Subcutaneous adipose tissue (tissue), 4 donors: ENCODE data around the gene CXorf58. TPM values are rescaled to one million over a fixed set of nuclear protein-coding genes. Genes with fewer than 3 reads are reported as not detected.

ENCODE experiments used
- total RNA-seq, 4 donors: library from RNA; depleted of rRNA; stranded (reverse); fragments of >200 nt; gene quantifications; one replicate each; pipeline ENCODE4 v1.1.0, GENCODE V29; 2016
- TF ChIP-seq, protein P1 (sequence below): fragments of 450-650 bp; IDR thresholded peaks from one replicate; pipeline ENCODE4 v1.5.1; 2016; ENCODE audit warnings: low read depth, mild to moderate bottlenecking, control low read depth, antibody characterized with exemption, moderate library complexity

The CXorf58 gene
- total RNA-seq, 4 donors from 2014 or later, result not detected

DNA sequence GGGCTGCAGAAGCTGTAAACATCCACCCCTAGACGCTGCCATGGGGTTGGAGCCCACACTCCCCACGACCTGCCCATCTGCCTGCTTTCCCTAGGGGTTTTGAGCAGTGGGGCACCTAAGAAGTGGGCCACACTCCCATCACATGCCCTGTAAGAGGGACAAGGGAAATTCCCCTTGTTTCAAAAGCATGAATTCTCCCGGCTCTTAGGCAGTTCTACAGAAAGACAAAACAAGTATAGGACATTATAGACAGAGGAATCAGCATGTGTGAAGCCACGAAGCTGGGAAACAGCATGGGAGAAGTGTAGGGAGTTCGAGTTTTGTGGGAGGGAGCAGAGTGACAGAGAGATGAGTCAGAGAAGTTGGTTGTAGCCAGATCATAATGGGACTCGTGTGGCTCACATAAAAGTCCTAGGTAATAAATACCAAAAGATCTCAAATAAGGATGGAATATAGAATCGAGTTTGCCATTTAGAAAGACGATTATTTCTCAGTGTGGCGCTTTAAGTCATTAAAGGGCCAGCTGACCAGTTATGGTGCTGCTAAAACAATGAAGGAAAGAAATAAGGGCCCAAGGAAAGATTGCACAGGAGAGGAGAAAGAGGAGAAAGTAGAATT, 24.0 kb upstream of the CXorf58 start:
- TF ChIP-seq, protein P1, sequence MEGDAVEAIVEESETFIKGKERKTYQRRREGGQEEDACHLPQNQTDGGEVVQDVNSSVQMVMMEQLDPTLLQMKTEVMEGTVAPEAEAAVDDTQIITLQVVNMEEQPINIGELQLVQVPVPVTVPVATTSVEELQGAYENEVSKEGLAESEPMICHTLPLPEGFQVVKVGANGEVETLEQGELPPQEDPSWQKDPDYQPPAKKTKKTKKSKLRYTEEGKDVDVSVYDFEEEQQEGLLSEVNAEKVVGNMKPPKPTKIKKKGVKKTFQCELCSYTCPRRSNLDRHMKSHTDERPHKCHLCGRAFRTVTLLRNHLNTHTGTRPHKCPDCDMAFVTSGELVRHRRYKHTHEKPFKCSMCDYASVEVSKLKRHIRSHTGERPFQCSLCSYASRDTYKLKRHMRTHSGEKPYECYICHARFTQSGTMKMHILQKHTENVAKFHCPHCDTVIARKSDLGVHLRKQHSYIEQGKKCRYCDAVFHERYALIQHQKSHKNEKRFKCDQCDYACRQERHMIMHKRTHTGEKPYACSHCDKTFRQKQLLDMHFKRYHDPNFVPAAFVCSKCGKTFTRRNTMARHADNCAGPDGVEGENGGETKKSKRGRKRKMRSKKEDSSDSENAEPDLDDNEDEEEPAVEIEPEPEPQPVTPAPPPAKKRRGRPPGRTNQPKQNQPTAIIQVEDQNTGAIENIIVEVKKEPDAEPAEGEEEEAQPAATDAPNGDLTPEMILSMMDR, result no peak

DNA sequence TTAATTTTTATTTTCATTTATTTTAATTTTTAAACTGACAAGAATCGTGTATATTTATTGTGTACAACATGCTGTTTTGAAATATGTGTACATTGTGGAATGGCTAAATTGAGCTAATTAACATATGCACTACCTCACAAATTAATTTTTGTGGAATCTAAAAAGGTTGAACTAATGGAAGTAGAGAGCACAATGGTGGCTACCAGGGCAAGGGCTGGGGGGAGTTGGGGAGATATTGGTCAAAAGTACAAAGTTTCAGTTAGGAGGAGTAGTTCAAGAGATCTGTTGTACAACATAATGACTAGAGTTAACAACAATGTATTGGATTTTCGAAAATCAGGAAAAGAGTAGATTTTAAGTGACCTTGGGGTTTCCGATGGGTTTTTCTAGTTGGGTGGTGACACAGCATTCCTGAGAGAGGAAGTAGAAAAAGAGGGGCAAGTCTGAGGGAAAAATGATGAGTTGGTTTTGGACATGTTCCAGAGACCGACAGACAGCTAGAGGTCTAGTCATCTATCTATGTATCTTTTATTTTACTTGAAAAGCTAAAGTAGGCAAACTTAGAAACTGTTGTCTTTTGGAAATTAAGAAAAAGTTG, 23.3 kb upstream of the CXorf58 start:
- TF ChIP-seq, protein P1, result no peak

DNA sequence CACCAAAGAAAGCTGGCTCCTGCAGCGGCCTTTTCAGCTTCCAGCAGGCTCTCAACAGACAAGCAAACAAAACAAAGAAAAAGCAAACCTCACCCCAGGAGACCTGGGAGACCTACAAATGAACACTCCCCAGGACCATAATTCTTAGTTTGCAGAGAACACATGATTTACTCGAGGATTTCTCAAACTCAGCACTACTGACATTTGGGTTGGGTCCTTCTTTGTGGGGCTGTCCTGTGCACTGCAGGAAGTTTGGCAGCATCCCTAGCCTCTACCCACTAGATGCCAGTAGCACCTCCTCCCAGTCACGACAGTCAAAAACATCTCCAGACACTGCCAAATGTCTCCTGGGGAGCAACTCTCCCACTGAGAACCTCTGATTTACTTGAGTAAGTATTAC, 22.0 kb upstream of the CXorf58 start:
- TF ChIP-seq, protein P1, result no peak

DNA sequence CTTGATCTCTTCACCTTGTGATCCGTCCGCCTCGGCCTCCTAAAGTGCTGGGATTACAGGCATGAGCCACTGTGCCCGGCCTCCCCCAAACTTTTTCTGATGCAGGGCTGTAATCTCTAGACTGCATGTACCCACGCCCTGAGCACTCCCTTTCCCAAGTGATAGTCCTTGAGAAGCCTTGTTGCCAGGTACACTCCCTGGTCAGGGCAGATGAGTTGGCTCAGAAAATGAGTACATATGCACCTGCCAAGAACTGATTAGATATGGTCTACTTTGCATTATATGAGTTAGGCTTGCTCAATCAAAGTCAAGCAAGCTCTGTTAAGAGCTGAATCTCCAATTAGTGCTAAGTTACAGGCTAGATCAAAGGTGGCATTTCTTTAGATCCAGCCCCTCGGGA, 20.4 kb upstream of the CXorf58 start:
- TF ChIP-seq, protein P1, result no peak

DNA sequence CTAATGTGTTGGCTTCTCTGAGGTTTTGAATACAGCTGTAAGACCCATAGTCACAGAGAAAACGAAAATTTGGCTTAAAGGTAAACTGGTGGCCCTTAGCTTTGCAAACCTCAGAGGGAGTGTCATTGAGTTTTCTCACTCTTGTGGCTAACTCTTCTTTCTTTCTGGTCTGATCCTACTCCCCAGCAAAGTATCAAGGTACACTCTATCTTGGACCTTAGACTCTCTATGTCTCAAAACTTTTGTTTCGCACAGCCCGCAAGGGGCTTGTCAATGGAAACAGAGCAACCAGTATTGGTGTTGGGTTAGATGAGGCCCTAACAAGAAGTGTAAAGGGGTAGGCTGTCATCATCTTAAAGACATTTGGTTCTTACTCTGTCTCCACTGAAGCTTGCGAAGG, 19.9 kb upstream of the CXorf58 start:
- TF ChIP-seq, protein P1, result no peak

DNA sequence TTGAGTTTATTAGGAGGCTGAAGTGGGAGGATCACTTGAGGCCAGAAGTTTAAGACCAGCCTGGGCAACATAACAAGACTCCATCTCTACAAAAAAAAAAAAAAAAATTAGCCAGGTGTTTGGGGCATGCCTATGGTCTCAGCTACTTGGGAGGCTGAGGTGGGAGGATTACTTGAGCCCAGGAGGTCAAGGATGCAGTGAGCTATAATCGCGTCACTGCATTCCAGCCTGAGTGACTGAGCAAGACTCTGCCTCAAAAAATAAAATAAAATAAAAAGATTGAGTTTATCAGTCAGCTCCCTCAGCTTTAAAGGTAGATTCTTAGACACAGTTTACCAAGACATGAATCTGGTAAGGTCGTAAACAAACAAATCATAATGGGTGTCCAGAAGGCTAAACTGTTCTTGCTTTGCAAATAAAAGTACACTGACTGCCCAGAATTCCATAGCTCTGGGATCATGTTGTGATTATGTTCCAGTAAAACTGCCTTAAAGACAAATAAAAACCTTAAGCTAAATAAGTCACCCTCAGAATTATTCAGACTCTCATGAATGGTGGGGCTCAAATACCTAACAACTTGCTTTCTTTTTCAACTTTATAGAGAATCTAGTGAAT, 18.8 kb upstream of the CXorf58 start:
- TF ChIP-seq, protein P1, result no peak

DNA sequence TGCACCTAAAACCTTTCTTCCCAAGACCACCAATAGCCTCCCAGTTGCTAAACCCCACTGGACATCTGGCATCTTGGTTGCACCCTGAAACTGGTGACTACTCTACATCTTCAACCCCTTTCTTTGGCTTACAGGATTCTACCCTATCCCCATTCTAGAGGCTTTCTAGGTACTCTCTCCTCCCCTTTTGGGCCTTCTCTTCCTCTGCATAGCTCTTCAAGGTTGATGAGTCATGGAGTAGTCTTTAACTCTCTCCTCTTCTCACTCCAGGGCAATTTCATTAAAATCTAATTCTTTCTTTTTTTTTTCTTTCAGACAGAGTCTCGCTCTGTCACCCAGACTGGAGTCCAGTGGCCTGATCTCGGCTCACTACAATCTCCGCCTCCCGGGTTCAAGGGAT, 16.9 kb upstream of the CXorf58 start:
- TF ChIP-seq, protein P1, result no peak
